Activated CD8-positive, alpha-beta T cell treated with anti-CD3 and anti-CD28 coated beads for 36 hours (primary cell): ENCODE data around the gene PPP1R1C. TPM values are rescaled to one million over a fixed set of nuclear protein-coding genes. Genes with fewer than 3 reads are reported as not detected.

ENCODE experiments used
- ATAC-seq: fragments of 200-7000 bp; cut with Tn5 transposase; one replicate; pipeline ENCODE4 v1.10.0; 2021; ENCODE audit warnings: mild to moderate bottlenecking, moderate library complexity
- CTCF ChIA-PET: fragments of 350-600 bp; sonication (Branson Sonifier 250); formaldehyde crosslinking; loops from one replicate; lab custom pipeline; 2021; ENCODE audit warnings: antibody characterized with exemption; lab: Charles Lee
- POLR2A ChIA-PET: fragments of 350-600 bp; sonication (Branson Sonifier 250); formaldehyde crosslinking; loops from one replicate; lab custom pipeline; 2021; ENCODE audit warnings: antibody characterized with exemption; lab: Charles Lee
- DNase-seq: peaks from one replicate; pipeline ENCODE4 v3.0.0-alpha.2; 2020
- H3K27ac Mint-ChIP-seq: one replicate; pipeline ENCODE4 v1.8.0; 2021; ENCODE audit warnings: mild to moderate bottlenecking, mixed read lengths
- H3K27me3 Mint-ChIP-seq: one replicate; pipeline ENCODE4 v1.8.0; 2021; ENCODE audit warnings: mixed read lengths
- H3K36me3 Mint-ChIP-seq: one replicate; pipeline ENCODE4 v1.8.0; 2021; ENCODE audit warnings: low read depth, mixed read lengths
- H3K4me1 Mint-ChIP-seq: one replicate; pipeline ENCODE4 v1.8.0; 2021; ENCODE audit warnings: low read depth, mixed read lengths
- H3K4me3 Mint-ChIP-seq: one replicate; pipeline ENCODE4 v1.8.0; 2021; ENCODE audit warnings: mild to moderate bottlenecking, moderate library complexity, mixed read lengths
- H3K9me3 Mint-ChIP-seq: one replicate; pipeline ENCODE4 v1.8.0; 2021; ENCODE audit warnings: mixed read lengths
- intact Hi-C: fragments of 100-400 bp; cut with micrococcal nuclease; formaldehyde crosslinking; loops from one replicate; pipeline ENCODE4 v1.10.0; 2022
- total RNA-seq, 2 experiments: library from RNA; stranded (reverse); gene quantifications; one replicate each; pipeline ENCODE4 v1.2.3, GENCODE V29; 2021
- TF ChIP-seq, protein P1 (sequence below): fragments of 200-600 bp; IDR thresholded peaks from one replicate; pipeline ENCODE4 v1.8.0; 2022; ENCODE audit warnings: antibody characterized with exemption, mild to moderate bottlenecking

The PPP1R1C gene
- total RNA-seq, 2 experiments from 2014 or later = not detected

GRCh38 chr2:182058056-182058455 is 72.4 kb downstream of the PPP1R1C start:
- peaks cover 5% of the 10 kb centered on the region for H3K27me3 Mint-ChIP-seq
- H3K36me3 Mint-ChIP-seq = no peaks in the 10 kb centered on the region
- intact Hi-C loops = no loop called here
- TF ChIP-seq, protein P1, sequence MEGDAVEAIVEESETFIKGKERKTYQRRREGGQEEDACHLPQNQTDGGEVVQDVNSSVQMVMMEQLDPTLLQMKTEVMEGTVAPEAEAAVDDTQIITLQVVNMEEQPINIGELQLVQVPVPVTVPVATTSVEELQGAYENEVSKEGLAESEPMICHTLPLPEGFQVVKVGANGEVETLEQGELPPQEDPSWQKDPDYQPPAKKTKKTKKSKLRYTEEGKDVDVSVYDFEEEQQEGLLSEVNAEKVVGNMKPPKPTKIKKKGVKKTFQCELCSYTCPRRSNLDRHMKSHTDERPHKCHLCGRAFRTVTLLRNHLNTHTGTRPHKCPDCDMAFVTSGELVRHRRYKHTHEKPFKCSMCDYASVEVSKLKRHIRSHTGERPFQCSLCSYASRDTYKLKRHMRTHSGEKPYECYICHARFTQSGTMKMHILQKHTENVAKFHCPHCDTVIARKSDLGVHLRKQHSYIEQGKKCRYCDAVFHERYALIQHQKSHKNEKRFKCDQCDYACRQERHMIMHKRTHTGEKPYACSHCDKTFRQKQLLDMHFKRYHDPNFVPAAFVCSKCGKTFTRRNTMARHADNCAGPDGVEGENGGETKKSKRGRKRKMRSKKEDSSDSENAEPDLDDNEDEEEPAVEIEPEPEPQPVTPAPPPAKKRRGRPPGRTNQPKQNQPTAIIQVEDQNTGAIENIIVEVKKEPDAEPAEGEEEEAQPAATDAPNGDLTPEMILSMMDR = no peak
- ChIA-PET POLR2A (no interaction called here), CTCF (no interaction called here)
- H3K27ac Mint-ChIP-seq = no peak overlapping the region
- ATAC-seq = no peak
- DNase-seq = no peak
- no peaks in the 10 kb centered on the region for H3K4me1 Mint-ChIP-seq
- H3K9me3 Mint-ChIP-seq = no peaks in the 10 kb centered on the region
- H3K4me3 Mint-ChIP-seq = no peak overlapping the region

- H3K27me3 Mint-ChIP-seq = peaks cover 5% of the 10 kb centered on the region
- TF ChIP-seq, protein P1 = no peak
- ChIA-PET CTCF (no interaction called here), POLR2A (no interaction called here)
- intact Hi-C loops = no loop called here
- H3K9me3 Mint-ChIP-seq = no peaks in the 10 kb centered on the region
- DNase-seq (no peak), ATAC-seq (no peak)
- H3K36me3 Mint-ChIP-seq = no peaks in the 10 kb centered on the region
- H3K4me1 Mint-ChIP-seq = no peaks in the 10 kb centered on the region
- no peak overlapping the region for H3K27ac Mint-ChIP-seq
- H3K4me3 Mint-ChIP-seq = no peak overlapping the region
These were observed 76.1 kb downstream of the PPP1R1C start for GRCh38 chr2:182061739-182062138.

DNA sequence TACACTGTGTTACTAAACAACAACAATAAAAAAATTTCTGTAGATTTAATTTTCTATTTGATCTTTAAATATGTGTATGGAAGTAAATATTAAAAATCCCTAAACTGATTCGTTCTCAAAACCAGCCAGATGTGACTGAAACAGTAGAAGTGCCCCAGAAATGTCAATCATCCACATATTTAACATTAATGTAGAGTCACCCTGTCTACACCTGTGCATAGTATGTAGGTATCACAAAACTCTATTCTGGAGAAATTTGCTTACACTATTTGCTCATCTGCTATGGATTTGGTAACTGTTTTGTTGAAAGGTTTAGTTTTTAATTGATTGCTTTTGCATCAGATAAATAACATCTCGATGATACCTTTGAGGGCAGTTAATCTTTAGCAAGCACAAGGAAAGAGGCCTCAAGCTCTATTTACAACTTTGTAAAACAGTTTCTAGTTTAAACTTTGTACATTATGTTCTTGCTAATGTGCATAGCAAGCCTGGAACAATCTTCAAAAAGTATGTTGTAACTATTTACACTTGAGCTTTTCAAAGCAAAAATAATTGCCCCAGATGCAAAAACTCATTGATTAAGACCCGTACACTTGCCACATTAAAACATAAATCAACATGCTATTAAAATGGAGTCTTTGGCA is 76.8 kb downstream of the PPP1R1C start:
- no peaks in the 10 kb centered on the region for H3K9me3 Mint-ChIP-seq
- ChIA-PET POLR2A (no interaction called here), CTCF (no interaction called here)
- TF ChIP-seq, protein P1 = no peak
- H3K36me3 Mint-ChIP-seq = no peaks in the 10 kb centered on the region
- intact Hi-C loops = no loop called here
- DNase-seq (no peak), ATAC-seq (no peak)
- H3K27ac Mint-ChIP-seq = no peak overlapping the region
- H3K4me3 Mint-ChIP-seq = no peak overlapping the region
- no peaks in the 10 kb centered on the region for H3K4me1 Mint-ChIP-seq
- peaks cover 2% of the 10 kb centered on the region for H3K27me3 Mint-ChIP-seq

DNA sequence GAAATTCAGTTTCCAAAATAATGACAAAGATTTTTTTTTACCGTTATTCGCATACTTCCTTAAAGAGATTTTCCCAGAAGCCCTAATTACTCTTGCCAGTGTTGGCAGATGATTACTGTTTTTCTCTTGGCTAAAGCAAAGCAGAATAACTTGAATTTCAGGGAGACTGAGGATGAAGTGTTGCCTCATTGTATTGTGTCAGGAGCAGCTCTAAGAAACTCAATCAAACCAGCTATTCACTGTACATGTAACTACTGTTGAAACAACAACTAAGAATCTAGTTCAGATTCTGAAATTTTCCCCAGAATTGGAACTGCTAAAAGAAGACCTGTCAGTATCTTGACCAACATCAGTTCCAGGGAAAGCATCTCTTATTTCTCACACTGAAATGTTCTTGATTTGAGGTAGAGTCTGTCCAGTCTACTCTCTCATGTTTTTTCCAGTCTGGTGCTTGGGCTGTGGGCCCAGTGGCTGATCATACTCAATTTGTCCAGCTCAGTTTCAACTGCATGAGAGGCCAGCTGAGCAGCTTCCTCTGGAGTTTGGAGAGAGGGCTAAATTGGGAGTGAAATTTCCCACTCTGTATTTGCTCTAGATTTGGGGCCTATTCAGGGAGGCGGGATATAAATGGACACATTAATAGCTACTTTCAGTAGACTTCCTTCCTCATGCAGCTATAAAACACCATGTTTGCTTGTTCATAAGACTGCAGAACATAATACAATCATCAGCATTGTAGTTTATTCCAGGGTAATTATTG is 78.5 kb downstream of the PPP1R1C start:
- Mint-ChIP-seq H3K36me3 (no peaks in the 10 kb centered on the region), H3K27me3 (no peaks in the 10 kb centered on the region), H3K27ac (no peak overlapping the region), H3K9me3 (no peaks in the 10 kb centered on the region), H3K4me3 (no peak overlapping the region), H3K4me1 (no peaks in the 10 kb centered on the region)
- POLR2A ChIA-PET = interaction anchor here (0.6 kb wide), 1 partner anchor 25 kb away, joined by 3 read pairs; no protein-coding TSS in a partner anchor
- CTCF ChIA-PET = interaction anchor here (0.9 to 1.0 kb wide), 2 partner anchors 13 to 320 kb away, joined by 4 to 5 read pairs; no protein-coding TSS in a partner anchor
- TF ChIP-seq, protein P1 = no peak
- ATAC-seq (no peak), DNase-seq (no peak)
- intact Hi-C loops = no loop called here
